Cardiac muscle cell (in vitro differentiated cells and primary cell): Measurements from ENCODE around the gene PNPLA4. TPM values are rescaled to one million over a fixed set of nuclear protein-coding genes. Genes with fewer than 3 reads are reported as not detected.

Experiments
- DNase-seq, 2 donors: peaks; one replicate each; pipeline versions ENCODE4 v3.0.0 to v3.0.0-alpha.2; 2010 to 2017; ENCODE audit warnings: low read depth in 1 of 2, low spot score in 1 of 2
- H3K27ac ChIP-seq: fragments of 200-600 bp; sonication (generic); 2 replicates; pipeline ENCODE4 v1.5.1; 2016
- H3K27me3 ChIP-seq: fragments of 200-600 bp; sonication (generic); 2 replicates; pipeline ENCODE4 v1.6.0; 2016; ENCODE audit warnings: control low read depth
- H3K36me3 ChIP-seq: fragments of 200-600 bp; sonication (generic); 2 replicates; pipeline ENCODE4 v1.5.1; 2016; ENCODE audit warnings: control low read depth
- H3K4me1 ChIP-seq: fragments of 200-600 bp; sonication (generic); 2 replicates; pipeline ENCODE4 v1.8.1; 2017; ENCODE audit warnings: low read depth, mild to moderate bottlenecking, mixed run types
- H3K4me3 ChIP-seq: fragments of 200-600 bp; sonication (generic); 2 replicates; pipeline ENCODE4 v1.5.1; 2016; ENCODE audit warnings: mild to moderate bottlenecking
- H3K9me3 ChIP-seq: fragments of 200-600 bp; sonication (generic); 2 replicates; pipeline ENCODE4 v1.5.1; 2017; ENCODE audit warnings: low read depth, mild to moderate bottlenecking, control low read depth
- polyA plus RNA-seq: library from polyadenylated mRNA; unstranded; fragments of >200 nt; fragmentation: Nextera tagmentation; extraction: Ambion mirVana; gene quantifications from 2 replicates; pipeline ENCODE4 v1.2.1, GENCODE V29; 2016
- total RNA-seq: library from RNA; depleted of rRNA; stranded (reverse); fragments of >200 nt; gene quantifications from 2 replicates; pipeline ENCODE4 v1.2.3, GENCODE V29; 2016
- TF ChIP-seq, protein P1 (sequence below): IDR thresholded peaks from 2 replicates; pipeline ENCODE4 v1.5.1; 2012; ENCODE audit warnings: low read depth, mild to moderate bottlenecking, low read length

Gene PNPLA4
- total and polyA plus RNA-seq, 2 experiments from 2014 or later, result 58.5 to 72.6 TPM

- TF ChIP-seq, protein P1, sequence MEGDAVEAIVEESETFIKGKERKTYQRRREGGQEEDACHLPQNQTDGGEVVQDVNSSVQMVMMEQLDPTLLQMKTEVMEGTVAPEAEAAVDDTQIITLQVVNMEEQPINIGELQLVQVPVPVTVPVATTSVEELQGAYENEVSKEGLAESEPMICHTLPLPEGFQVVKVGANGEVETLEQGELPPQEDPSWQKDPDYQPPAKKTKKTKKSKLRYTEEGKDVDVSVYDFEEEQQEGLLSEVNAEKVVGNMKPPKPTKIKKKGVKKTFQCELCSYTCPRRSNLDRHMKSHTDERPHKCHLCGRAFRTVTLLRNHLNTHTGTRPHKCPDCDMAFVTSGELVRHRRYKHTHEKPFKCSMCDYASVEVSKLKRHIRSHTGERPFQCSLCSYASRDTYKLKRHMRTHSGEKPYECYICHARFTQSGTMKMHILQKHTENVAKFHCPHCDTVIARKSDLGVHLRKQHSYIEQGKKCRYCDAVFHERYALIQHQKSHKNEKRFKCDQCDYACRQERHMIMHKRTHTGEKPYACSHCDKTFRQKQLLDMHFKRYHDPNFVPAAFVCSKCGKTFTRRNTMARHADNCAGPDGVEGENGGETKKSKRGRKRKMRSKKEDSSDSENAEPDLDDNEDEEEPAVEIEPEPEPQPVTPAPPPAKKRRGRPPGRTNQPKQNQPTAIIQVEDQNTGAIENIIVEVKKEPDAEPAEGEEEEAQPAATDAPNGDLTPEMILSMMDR, result no peak
- no peaks in the 10 kb centered on the region for H3K9me3 ChIP-seq
- peaks cover 23% of the 10 kb centered on the region for H3K36me3 ChIP-seq
- peaks cover 14% of the 10 kb centered on the region for H3K4me1 ChIP-seq
- DNase-seq, result no peak
- H3K27ac ChIP-seq, result no peak overlapping the region
- no peaks in the 10 kb centered on the region for H3K27me3 ChIP-seq
- no peak overlapping the region for H3K4me3 ChIP-seq
Measured at GRCh38 chrX:7921750-7922149, 5.5 kb downstream of the PNPLA4 start.

- Histone ChIP-seq H3K9me3 (no peaks in the 10 kb centered on the region), H3K4me3 (no peak overlapping the region), H3K4me1 (no peaks in the 10 kb centered on the region), H3K27me3 (no peaks in the 10 kb centered on the region), H3K27ac (no peak overlapping the region), H3K36me3 (peaks cover 10% of the 10 kb centered on the region)
- TF ChIP-seq, protein P1, result no peak
- no peak for DNase-seq
Measured at GRCh38 chrX:7908821-7909220, 18.4 kb downstream of the PNPLA4 start.

DNA sequence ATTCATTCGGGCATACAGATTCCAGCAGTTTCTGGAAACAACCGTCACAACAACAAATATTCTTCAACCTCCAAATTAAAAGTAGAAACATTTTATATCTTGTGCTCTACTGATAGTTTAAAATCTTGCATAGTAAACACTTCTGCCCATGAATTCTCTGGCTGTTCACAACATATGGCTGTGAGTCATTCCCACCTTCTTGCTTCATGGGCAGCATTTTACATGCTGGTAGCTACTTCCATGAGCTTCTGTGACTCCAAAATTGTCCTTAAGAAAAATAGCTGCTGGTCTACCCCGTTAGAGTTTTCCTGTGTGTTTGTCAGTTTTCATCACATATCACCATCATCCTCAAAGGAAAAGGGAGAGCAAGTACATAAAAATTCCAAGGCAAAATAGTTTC, 22.7 kb downstream of the PNPLA4 start:
- Histone ChIP-seq H3K4me1 (no peaks in the 10 kb centered on the region), H3K36me3 (peaks cover 17% of the 10 kb centered on the region), H3K4me3 (no peak overlapping the region), H3K27me3 (no peaks in the 10 kb centered on the region), H3K9me3 (no peaks in the 10 kb centered on the region), H3K27ac (no peak overlapping the region)
- TF ChIP-seq, protein P1, result no peak
- no peak for DNase-seq

DNA sequence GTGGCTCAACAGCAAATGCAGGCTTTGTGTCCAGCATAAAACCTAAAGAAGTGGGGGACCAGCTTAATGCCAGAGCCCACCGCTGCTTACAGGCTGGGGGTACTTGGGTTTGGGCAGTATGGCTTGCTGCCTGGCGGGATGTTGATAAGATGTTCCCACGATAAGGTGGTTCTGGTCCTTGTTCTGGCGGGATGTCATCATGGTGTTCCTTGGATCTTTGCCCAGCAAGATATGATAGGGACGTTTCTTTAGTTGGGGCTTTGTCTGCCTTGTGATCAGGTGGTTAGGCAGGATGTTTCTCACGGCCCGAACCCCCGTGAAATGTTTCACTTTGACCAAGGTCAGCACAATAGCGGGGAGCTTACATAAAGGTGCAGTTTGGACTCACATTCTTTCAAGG, 35.3 kb downstream of the PNPLA4 start:
- no peak for DNase-seq
- TF ChIP-seq, protein P1, result no peak
- Histone ChIP-seq H3K4me1 (no peaks in the 10 kb centered on the region), H3K4me3 (no peak overlapping the region), H3K27me3 (no peaks in the 10 kb centered on the region), H3K9me3 (no peaks in the 10 kb centered on the region), H3K27ac (no peak overlapping the region), H3K36me3 (no peaks in the 10 kb centered on the region)

DNA sequence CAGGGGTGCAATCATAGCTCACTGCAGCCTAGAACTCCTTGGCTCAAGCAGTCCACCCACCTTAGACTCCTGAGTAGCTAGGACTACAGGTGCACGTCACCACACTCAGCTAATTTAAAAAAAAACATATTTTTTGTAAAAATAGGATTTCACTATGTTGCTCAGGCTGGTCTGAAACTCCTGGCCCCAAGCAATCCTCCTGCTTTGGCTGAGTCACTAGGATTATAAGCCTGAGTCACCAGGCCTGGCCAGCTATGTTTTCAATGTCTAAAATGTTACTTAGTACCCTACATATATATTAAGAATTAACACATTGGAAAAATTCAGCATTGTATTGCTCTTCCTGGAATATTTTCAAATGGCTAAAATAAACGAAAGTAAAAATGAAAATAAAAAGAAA, 37.5 kb downstream of the PNPLA4 start:
- Histone ChIP-seq H3K36me3 (no peaks in the 10 kb centered on the region), H3K9me3 (no peaks in the 10 kb centered on the region), H3K27me3 (no peaks in the 10 kb centered on the region), H3K27ac (no peak overlapping the region), H3K4me1 (no peaks in the 10 kb centered on the region), H3K4me3 (no peak overlapping the region)
- DNase-seq, result no peak
- TF ChIP-seq, protein P1, result no peak

- TF ChIP-seq, protein P1, result no peak
- no peak for DNase-seq
- H3K4me1 ChIP-seq, result no peaks in the 10 kb centered on the region
- no peak overlapping the region for H3K4me3 ChIP-seq
- H3K27me3 ChIP-seq, result no peaks in the 10 kb centered on the region
- no peaks in the 10 kb centered on the region for H3K36me3 ChIP-seq
- no peaks in the 10 kb centered on the region for H3K9me3 ChIP-seq
- H3K27ac ChIP-seq, result no peak overlapping the region
Measured at GRCh38 chrX:7889135-7889534, 38.1 kb downstream of the PNPLA4 start.
